PC-3 (cell line): ENCODE measurements around the gene IGFBP1. TPM values are rescaled to one million over a fixed set of nuclear protein-coding genes. Genes with fewer than 3 reads are reported as not detected.
A peak's percentile ranks its signal among the peaks of the same experiment; 100 is the strongest.

Experiments
- ATAC-seq: fragments of 200-7000 bp; cut with Tn5 transposase; 2 replicates; pipeline ENCODE4 v1.9.1; 2020; ENCODE audit warnings: mild to moderate bottlenecking, moderate library complexity
- BruUV-seq: library from RNA; stranded (reverse); fragments of 400-500 nt; replicated peaks from 2 replicates; lab custom pipeline; 2021; lab: Mats Ljungman, UMichigan
- CTCF ChIA-PET: fragments of 300-600 bp; sonication (Branson Sonifier 250); formaldehyde crosslinking; loops from one replicate; lab custom pipeline; 2022; ENCODE audit warnings: antibody characterized with exemption; lab: Charles Lee
- POLR2A ChIA-PET: fragments of 300-600 bp; sonication (Branson Sonifier 250); formaldehyde crosslinking; loops from one replicate; lab custom pipeline; 2022; ENCODE audit warnings: antibody characterized with exemption; ENCODE audit not compliant: unreplicated experiment; lab: Charles Lee
- DNase-seq: peaks from one replicate; pipeline ENCODE4 v3.0.0-alpha.2; 2015
- H2AFZ ChIP-seq: fragments of 300-600 bp; sonication (generic); 2 replicates; pipeline ENCODE4 v1.6.0; 2016; ENCODE audit warnings: antibody characterized with exemption, low read length
- H3F3A ChIP-seq: fragments of 300-600 bp; sonication (generic); one replicate; pipeline ENCODE4 v1.6.0; 2017; ENCODE audit warnings: antibody characterized with exemption, low read length, control low read depth, mild to moderate bottlenecking; ENCODE audit not compliant: unreplicated experiment
- H3K27ac ChIP-seq: fragments of 300-600 bp; sonication (generic); 2 replicates; pipeline ENCODE4 v1.5.1; 2016; ENCODE audit warnings: mild to moderate bottlenecking, low read length
- H3K27me3 ChIP-seq: fragments of 300-600 bp; sonication (generic); 2 replicates; pipeline ENCODE4 v1.6.1; 2016; ENCODE audit warnings: low read length, mixed read lengths
- H3K36me3 ChIP-seq: fragments of 300-600 bp; sonication (generic); 2 replicates; pipeline ENCODE4 v1.6.1; 2016; ENCODE audit warnings: low read depth, mixed run types, low read length, mixed read lengths
- H3K4me1 ChIP-seq: fragments of 300-600 bp; sonication (generic); 2 replicates; pipeline ENCODE4 v1.5.1; 2016; ENCODE audit warnings: low read length; ENCODE audit not compliant: insufficient read depth
- H3K4me2 ChIP-seq: fragments of 300-600 bp; sonication (generic); 2 replicates; pipeline ENCODE4 v1.6.0; 2016; ENCODE audit warnings: low read length
- H3K4me3 ChIP-seq: fragments of 300-600 bp; sonication (generic); 2 replicates; pipeline ENCODE4 v1.5.1; 2016; ENCODE audit warnings: mild to moderate bottlenecking, low read length, mixed read lengths
- H3K79me2 ChIP-seq: fragments of 300-600 bp; sonication (generic); 2 replicates; pipeline ENCODE4 v1.6.1; 2017; ENCODE audit warnings: low read length, mixed read lengths
- H3K9ac ChIP-seq: fragments of 300-600 bp; sonication (generic); 2 replicates; pipeline ENCODE4 v1.6.0; 2016; ENCODE audit warnings: mild to moderate bottlenecking, low read length
- H3K9me2 ChIP-seq: fragments of 300-600 bp; sonication (generic); replicated peaks from 2 replicates; pipeline ENCODE4 v1.6.1; 2016; ENCODE audit warnings: mixed run types, low read length, mixed read lengths
- H3K9me3 ChIP-seq: fragments of 300-600 bp; sonication (generic); 2 replicates; pipeline ENCODE4 v1.6.1; 2016; ENCODE audit warnings: low read length, mixed read lengths
- H4K20me1 ChIP-seq: fragments of 300-600 bp; sonication (generic); 2 replicates; pipeline ENCODE4 v1.6.1; 2016; ENCODE audit warnings: low read length, mixed read lengths
- CTCF ChIP-seq: fragments of 300-600 bp; sonication (generic); conservative IDR thresholded peaks from 2 replicates; pipeline ENCODE4 v1.5.1; 2017; ENCODE audit warnings: antibody characterized with exemption, low read depth, mild to moderate bottlenecking, low read length
- EZH2 ChIP-seq: fragments of 300-600 bp; sonication (generic); IDR thresholded peaks from one replicate; pipeline ENCODE4 v1.6.1; 2017; ENCODE audit warnings: antibody characterized with exemption, mild to moderate bottlenecking, low read length; ENCODE audit not compliant: unreplicated experiment
- EZH2phosphoT487 ChIP-seq: fragments of 300-600 bp; sonication (generic); IDR thresholded peaks from 2 replicates; pipeline ENCODE4 v1.6.1; 2018; ENCODE audit warnings: mild to moderate bottlenecking, antibody characterized with exemption, low read length, borderline replicate concordance
- intact Hi-C: fragments of 100-400 bp; cut with micrococcal nuclease; formaldehyde crosslinking; loops from 2 replicates; pipeline ENCODE4 v1.9.0; 2023
- total RNA-seq: library from RNA; depleted of rRNA; stranded (reverse); fragments of >200 nt; gene quantifications from 2 replicates; pipeline ENCODE4 v1.2.3, GENCODE V29; 2014

IGFBP1 gene
- total RNA-seq, 1 experiment from 2014 or later, result 1.5 TPM

GRCh38 chr7:45927721-45928120 is 39.4 kb downstream of the IGFBP1 start:
- Histone ChIP-seq H3K9me3 (no peaks in the 10 kb centered on the region), H3K9ac (no peak overlapping the region), H3K27me3 (no peaks in the 10 kb centered on the region), H3K4me3 (no peak overlapping the region), H3K4me2 (no peak overlapping the region), H3K79me2 (no peaks in the 10 kb centered on the region), H2AFZ (no peak overlapping the region), H4K20me1 (no peaks in the 10 kb centered on the region), H3K27ac (no peak overlapping the region), H3F3A (no peaks in the 10 kb centered on the region), H3K36me3 (no peaks in the 10 kb centered on the region), H3K9me2 (no peaks in the 10 kb centered on the region), H3K4me1 (peaks cover 20% of the 10 kb centered on the region)
- BruUV-seq, result no TSS peak
- ATAC-seq, result no peak
- ChIA-PET CTCF (no interaction called here), POLR2A (no interaction called here)
- TF ChIP-seq EZH2 (no peak), EZH2phosphoT487 (no peak), CTCF (no peak)
- no peak for DNase-seq
- intact Hi-C loops, result no loop called here

- Histone ChIP-seq H3F3A (no peaks in the 10 kb centered on the region), H2AFZ (no peak overlapping the region), H3K9me2 (no peaks in the 10 kb centered on the region), H3K4me2 (no peak overlapping the region), H3K9me3 (no peaks in the 10 kb centered on the region), H3K4me1 (no peaks in the 10 kb centered on the region), H4K20me1 (no peaks in the 10 kb centered on the region), H3K9ac (no peak overlapping the region), H3K4me3 (no peak overlapping the region), H3K27ac (no peak overlapping the region), H3K36me3 (no peaks in the 10 kb centered on the region), H3K79me2 (no peaks in the 10 kb centered on the region), H3K27me3 (no peaks in the 10 kb centered on the region)
- intact Hi-C loops, result no loop called here
- peak; percentile 80 for ATAC-seq
- TF ChIP-seq CTCF (no peak), EZH2 (no peak), EZH2phosphoT487 (no peak)
- CTCF ChIA-PET, result no interaction called here
- BruUV-seq, result no TSS peak
- peak; percentile 52 for DNase-seq
- POLR2A ChIA-PET, result no interaction called here
These were observed 42.7 kb downstream of the IGFBP1 start for GRCh38 chr7:45930967-45931366.

GRCh38 chr7:45937301-45937700 is 49.0 kb downstream of the IGFBP1 start:
- intact Hi-C loops, result no loop called here
- H3K4me1 ChIP-seq, result no peaks in the 10 kb centered on the region
- H3K4me3 ChIP-seq, result no peak overlapping the region
- H3K27me3 ChIP-seq, result no peaks in the 10 kb centered on the region
- no peaks in the 10 kb centered on the region for H3K9me3 ChIP-seq
- DNase-seq (no peak), ATAC-seq (no peak)
- CTCF ChIA-PET, result no interaction called here
- POLR2A ChIA-PET, result no interaction called here
- H3F3A ChIP-seq, result no peaks in the 10 kb centered on the region
- H3K27ac ChIP-seq, result no peak overlapping the region
- no TSS peak for BruUV-seq
- H3K9me2 ChIP-seq, result no peaks in the 10 kb centered on the region
- no peak overlapping the region for H3K9ac ChIP-seq
- H2AFZ ChIP-seq, result no peak overlapping the region
- no peak overlapping the region for H3K4me2 ChIP-seq
- TF ChIP-seq EZH2 (no peak), EZH2phosphoT487 (no peak), CTCF (no peak)
- no peaks in the 10 kb centered on the region for H4K20me1 ChIP-seq
- H3K36me3 ChIP-seq, result no peaks in the 10 kb centered on the region
- no peaks in the 10 kb centered on the region for H3K79me2 ChIP-seq
